ENCODE results near the gene ACTN4.

ACTN4 gene

DNA sequence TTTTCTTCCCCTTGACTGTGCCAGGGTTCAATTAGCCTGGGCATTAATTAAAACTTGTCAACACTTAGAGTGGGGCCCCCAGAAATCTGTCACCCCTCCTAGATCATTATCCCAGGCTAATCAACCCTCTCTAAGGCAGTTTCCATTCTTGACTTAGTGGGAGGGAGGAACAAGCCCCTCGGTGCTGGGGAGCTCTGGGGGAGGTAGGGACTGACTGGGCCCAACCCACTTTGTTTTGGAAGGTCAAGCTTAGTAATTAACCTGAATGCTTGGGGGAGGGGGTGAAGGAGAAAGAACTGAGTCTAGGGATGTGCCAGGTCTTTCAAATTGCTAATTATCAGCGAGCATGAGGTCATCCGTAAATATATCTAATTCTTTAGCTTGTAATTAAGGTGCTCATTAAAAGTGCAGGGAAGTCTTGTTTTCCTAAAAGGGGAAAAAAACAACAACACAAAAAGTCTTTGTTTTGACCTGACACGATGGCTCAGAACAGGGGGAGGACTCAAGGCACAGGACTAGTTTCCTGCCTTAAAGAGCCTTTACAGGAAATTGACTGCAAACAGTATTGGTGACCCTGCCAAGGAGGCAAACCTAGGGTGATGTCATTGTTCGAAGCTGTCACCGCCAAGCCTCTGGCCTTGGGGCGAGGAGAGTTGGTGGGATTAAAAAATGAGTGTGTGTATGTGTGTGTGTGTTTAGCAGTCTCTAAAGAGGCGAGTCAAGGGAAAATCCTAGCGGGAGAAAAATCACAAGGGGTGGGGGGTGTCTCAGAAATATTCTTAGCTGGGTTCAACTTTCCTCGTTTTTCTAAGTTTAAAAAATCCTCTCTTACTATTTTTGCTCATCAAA lies 19.4 kb downstream of the ACTN4 start:
- no peak for DNase-seq (ENCODE audit: low read depth)

DNA sequence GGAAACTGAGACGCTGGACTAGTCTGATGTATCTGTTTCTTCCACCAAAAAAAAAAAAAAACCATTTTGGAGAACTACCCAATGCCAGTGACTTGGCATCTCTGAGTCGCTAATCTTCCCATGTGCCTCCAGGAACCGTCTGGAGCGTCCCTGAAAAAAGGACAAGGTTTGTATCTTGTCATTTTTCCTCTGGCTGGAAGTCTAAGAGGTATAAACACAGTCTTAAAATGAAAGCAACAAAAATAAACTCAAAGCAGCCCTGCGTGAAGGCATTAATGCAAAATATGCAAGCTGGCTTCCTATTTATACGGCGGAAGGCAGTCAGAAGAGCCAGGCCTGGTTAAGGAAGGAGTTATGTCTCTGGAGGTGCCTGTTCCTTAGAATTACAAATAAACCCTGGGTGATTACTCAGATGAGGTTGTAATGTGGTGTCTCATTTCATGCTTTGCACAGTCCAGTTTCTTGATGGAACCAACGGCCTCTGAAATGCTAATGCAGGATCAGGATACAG lies 20.3 kb downstream of the ACTN4 start:
- no peak for DNase-seq (ENCODE audit: low read depth)
- TF ChIP-seq CTCF (IDR thresholded peaks at IDR 0.05; ENCODE audit: control insufficient read depth, insufficient read depth, low read depth, low read length, missing control alignments) = no peak
- H3K4me3 ChIP-seq (ENCODE audit: control insufficient read depth, low read depth, low read length) = no peak overlapping the region

More for the DNA sequence above, 19.4 kb downstream of the ACTN4 start:
- H3K4me3 ChIP-seq (ENCODE audit: control insufficient read depth, low read depth, low read length) = no peak overlapping the region
- TF ChIP-seq CTCF (IDR thresholded peaks at IDR 0.05; ENCODE audit: control insufficient read depth, insufficient read depth, low read depth, low read length, missing control alignments) = no peak

GRCh38 chr19:38669552-38669951 lies 22.1 kb downstream of the ACTN4 start:
- TF ChIP-seq CTCF (IDR thresholded peaks at IDR 0.05; ENCODE audit: control insufficient read depth, insufficient read depth, low read depth, low read length, missing control alignments) = no peak
- DNase-seq (ENCODE audit: low read depth) = no peak

GRCh38 chr19:38670921-38671398 lies 23.5 kb downstream of the ACTN4 start:
- no peak for TF ChIP-seq CTCF (IDR thresholded peaks at IDR 0.05; ENCODE audit: control insufficient read depth, insufficient read depth, low read depth, low read length, missing control alignments)

More at GRCh38 chr19:38669552-38669951, 22.1 kb downstream of the ACTN4 start:
- H3K4me3 ChIP-seq (ENCODE audit: control insufficient read depth, low read depth, low read length) = no peak overlapping the region

GRCh38 chr19:38671654-38672053 lies 24.2 kb downstream of the ACTN4 start:
- no peak overlapping the region for H3K4me3 ChIP-seq (ENCODE audit: control insufficient read depth, low read depth, low read length)
- no peak for TF ChIP-seq CTCF (IDR thresholded peaks at IDR 0.05; ENCODE audit: control insufficient read depth, insufficient read depth, low read depth, low read length, missing control alignments)
- no peak for DNase-seq (ENCODE audit: low read depth)

More at GRCh38 chr19:38670921-38671398, 23.5 kb downstream of the ACTN4 start:
- H3K4me3 ChIP-seq (ENCODE audit: control insufficient read depth, low read depth, low read length) = no peak overlapping the region
- DNase-seq (ENCODE audit: low read depth) = no peak

DNA sequence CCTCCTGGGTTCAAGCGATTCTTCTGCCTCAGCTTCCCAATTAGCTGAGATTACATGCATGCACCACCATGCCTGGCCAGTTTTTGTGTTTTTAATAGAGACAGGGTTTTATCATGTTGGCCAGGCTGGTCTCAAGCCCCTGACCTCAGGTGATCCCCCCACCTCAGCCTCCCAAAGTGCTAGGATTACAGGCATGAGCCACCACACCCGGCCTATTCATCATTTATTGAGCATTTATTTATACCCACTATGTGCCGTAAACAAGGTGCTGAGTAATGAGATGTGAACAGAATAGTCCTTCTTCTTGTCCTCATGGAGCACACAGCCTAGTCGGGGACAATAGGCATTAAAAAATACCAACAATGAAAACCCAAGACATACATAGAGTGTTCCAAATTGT lies 25.6 kb downstream of the ACTN4 start:
- DNase-seq (ENCODE audit: low read depth) = no peak
- no peak for TF ChIP-seq CTCF (IDR thresholded peaks at IDR 0.05; ENCODE audit: control insufficient read depth, insufficient read depth, low read depth, low read length, missing control alignments)

More for the DNA sequence above, 25.6 kb downstream of the ACTN4 start:
- H3K4me3 ChIP-seq (ENCODE audit: control insufficient read depth, low read depth, low read length) = no peak overlapping the region
